Suppressor macrophage treated with lipopolysaccharide for 1 hour (primary cell): ENCODE measurements around the gene VWF.
"Not testable (repeated sequence)": the region's sequence is repeated elsewhere in the genome, so short reads cannot be mapped to it uniquely, and the experiment has no call there.

ENCODE experiments used
- DNase-seq, 3 donors: peaks; one replicate each; pipeline ENCODE4 v3.0.0-alpha.2; 2020 to 2022

Gene VWF

DNA sequence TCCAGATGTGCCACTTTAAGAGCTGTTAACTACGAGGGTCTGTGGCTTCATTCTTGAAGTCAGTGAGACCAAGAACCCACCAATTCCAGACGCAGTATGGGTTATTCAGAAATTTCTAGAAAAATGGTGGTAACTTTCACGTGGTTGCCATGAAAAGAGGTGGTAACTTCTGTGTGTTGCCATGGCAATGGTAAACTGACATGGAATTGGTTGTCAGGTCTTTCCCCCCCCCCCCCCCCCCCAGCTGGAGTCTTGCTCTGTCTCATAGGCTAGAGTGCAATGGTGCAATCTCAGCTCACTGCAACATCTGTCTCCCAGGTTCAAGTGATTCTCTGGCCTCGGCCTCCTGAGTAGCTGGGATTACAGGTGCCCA, 18.8 kb upstream of the VWF start:
- DNase-seq, result no peak

DNA sequence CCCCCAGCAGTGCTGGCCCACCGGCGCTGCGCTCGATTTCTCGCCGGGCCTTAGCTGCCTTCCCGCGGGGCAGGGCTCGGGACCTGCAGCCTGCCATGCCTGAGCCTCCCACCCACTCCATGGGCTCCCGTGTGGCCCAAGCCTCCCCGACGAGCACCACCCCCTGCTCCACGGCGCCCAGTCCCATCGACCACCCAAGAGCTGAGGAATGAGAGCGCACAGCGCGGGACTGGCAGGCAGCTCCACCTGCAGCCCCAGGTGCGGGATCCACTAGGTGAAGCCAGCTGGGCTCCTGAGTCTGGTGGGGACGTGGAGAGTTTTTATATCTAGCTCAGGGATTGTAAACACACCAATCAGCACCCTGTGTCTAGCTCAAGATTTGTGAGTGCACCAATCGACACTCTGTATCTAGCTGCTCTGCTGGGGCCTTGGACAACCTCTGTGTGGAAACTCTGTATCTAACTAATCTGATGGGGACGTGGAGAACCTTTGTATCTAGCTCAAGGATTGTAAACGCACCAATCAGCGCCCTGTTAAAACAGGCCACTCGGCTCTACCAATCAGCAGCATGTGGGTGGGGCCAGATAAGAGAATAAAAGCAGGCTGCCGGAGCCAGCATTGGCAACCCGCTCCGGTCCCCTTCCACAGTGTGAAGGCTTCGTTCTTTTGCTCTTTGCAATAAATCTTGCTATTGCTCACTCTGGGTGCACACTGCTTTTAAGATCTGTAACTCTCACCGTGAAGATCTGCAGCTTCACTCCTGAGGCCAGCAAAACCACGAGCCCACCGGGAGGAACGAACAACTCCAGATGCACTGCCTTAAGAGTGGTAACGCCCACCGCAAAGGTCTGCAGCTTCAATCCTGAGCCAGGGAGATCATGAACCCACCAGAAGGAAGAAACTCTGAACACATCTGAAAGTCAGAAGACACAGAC, 18.2 kb upstream of the VWF start:
- not testable (repeated sequence) for DNase-seq

GRCh38 chr12:6141731-6142367, 17.4 kb upstream of the VWF start:
- not testable (repeated sequence) for DNase-seq

- DNase-seq, result peak; percentile 92 to 99 (median 98)
These were observed 16.4 kb upstream of the VWF start for GRCh38 chr12:6140651-6141447.

DNA sequence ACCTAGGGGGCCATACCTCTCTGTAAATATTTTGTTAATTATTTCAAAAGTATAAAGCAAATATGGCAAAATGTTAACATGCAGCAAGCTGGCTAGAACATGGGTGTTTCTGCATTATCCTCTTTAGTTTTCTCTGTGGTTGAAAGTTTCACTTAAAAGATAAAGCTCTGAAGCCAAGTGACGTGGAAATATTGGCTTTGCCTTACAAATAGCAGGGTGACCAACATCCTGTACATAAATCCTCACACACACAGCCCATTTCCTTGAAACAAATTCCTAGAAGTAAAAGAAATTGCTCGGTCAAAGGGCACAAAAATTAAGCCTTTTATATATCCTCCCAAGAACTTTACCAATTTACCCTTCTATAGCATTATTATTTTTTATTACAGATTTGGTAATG, 10.6 kb upstream of the VWF start:
- DNase-seq, result peak in 1 of 3 donors; percentile 28

GRCh38 chr12:6133642-6134041, 9.2 kb upstream of the VWF start:
- no peak for DNase-seq

DNA sequence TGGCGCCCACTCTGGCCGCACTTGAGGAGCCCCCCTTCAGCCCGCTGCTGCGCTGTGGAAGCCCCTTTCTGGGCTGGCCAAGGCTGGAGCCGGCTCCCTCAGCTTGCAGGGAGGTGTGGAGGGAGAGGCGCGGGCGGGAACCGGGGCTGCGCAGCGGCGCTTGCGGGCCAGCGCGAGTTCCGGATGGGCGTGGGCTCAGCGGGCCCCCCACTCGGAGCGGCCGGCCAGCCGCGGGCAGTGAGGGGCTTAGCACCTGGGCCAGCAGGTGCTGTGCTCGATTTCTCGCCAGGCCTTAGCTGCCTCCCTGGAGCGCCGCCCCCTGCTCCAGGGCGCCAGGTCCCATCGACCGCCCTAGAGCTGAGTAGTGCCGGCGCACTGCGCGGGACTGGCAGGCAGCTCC, 8.0 kb upstream of the VWF start:
- DNase-seq, result no peak

DNA sequence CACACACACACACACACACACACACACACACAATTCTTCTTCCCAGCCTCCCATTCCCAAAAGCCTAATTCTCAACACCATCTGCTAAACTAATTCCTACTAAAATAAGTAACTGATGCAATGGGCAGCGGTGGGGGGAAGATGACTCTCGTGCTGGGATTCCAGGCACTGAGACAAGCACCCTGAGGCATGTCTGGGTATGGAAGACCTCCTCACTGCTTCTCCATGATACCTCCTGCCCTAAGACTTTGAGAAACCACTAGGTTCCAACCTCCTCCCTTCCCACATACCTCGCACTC, 789 bp upstream of the VWF start:
- no peak for DNase-seq

GRCh38 chr12:6123258-6123657, 1.2 kb downstream of the VWF start:
- no peak for DNase-seq

DNA sequence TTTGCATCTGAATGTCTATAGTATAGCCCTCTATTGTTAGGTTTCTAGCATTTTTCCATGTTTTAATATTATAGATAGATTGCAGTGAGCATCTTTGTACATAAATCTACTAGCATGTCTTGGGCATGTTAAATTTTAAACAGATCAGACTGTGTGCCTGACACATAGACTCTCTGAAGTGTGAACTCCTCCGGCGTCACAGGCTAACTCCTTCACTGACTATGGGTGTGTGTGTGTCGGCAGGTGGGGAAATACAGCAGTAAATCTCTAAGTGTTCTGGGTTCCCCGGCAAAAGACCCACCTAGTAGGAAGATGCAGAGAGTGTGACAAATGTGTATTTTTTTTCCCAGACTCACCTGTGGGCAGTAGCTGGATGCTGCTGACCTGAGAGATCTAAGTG, 2.3 kb downstream of the VWF start:
- DNase-seq, result no peak

GRCh38 chr12:6120796-6121473, 3.5 kb downstream of the VWF start:
- no peak for DNase-seq

DNA sequence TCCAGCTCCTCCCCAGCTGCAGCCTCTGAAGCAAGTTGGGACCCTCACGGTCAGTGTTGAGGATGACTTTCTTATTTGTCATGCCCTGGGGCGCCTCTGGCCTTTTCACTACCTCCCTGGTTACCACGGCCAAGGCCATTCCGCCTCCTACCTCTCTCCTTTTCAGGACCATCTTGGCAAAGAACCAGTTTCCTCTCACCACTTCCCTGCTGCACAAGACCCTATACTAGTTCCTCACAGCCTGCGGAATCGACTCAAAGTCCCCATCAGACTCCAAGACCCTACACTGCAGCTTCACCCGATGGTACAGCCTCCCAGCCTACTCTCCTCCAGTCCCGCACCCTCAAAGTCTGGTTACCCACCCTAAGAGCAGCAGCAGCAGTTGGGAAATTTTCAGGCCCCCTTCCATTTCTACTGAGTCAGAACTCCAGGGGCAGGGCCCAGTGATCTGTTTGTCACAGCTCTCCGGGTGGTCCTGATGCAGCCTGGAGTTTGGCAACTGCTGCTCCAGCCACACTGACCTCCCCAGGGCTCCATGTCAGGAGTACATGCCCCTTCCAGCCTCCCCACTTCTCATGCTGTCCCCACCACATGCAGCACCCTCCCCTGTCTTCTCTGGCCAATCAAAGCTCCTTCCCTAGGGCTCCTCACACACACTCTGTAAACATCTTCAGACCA, 5.4 kb downstream of the VWF start:
- no peak for DNase-seq

GRCh38 chr12:6116471-6117021, 7.9 kb downstream of the VWF start:
- no peak for DNase-seq

DNA sequence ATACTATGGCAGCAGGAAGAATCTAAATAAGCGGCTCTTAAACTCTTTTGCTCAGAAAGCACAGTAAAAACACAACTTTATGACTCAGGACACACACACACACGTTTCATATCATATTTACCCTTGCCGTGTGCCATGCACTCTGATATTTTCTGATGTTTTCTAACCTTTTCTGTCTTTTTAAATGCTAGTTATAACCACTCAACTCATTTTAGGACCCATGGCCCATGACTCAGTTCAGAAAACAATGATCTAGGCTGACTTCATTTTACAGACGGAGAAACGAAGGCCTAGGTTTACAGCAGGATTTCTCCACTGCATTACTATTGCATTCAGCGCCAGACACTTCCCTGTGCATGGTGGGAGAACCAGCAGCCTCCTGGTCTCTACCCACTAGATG, 9.1 kb downstream of the VWF start:
- no peak for DNase-seq

GRCh38 chr12:6114476-6114870, 10.0 kb downstream of the VWF start:
- DNase-seq, result no peak

DNA sequence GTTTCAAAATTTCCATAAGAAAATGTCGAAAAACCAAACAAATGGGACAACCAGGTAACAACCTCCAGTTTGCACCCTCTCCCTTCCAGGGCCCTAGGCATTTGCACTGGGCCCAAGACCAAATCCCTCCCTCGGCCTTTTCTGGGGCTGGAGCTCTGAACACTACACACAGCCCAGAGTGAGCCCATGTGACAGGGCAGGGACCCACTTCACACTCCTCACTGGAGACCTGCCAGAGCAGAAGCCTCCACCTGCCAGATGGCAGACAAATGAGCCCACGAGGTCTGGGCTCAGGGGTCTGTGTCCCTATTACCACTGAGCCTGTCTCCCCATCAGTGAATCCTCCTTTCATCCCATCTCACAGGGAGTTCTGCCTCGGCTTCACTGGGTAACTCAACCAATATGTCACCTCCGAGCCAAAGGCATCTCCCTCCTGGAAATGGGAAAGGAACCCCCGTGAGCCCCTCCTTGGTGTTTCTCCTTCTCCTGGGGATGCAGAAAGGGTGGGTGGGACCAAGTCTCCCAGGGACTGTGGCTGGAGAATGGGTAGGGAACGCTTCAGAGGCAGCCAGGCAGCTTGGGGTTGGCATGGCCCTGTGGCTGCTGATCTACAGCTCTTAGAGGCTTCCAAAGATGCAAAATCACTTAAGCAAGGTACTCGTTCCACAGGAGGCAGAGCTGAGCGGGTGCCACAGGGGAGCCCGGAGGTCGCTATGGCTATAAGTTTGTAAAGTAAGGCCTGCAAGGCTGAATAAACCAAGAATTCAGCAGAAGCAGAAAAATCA, 10.6 kb downstream of the VWF start:
- no peak for DNase-seq

DNA sequence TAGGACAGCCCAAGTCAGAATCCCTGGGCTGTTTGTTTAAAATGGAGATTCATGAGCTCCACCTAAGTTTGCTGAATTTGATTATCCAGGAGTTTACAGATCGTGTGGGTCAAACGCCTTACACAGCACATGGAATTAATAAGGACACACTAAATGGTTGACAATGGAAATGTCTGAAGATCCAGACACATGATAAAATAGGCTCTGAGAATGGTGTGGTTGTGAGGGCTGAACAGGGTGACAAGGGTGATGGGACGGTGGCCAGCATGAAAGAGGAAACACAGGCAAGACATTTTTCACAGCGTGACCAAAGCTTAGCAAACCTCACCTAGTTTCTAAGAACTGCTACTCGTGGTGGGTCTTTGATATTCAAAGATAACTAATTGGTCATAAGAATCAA, 12.5 kb downstream of the VWF start:
- DNase-seq, result peak in 1 of 3 donors; percentile 12

- DNase-seq, result no peak
These were observed 14.5 kb downstream of the VWF start for GRCh38 chr12:6110006-6110405.

GRCh38 chr12:6106218-6106617, 18.3 kb downstream of the VWF start:
- DNase-seq, result peak; percentile 15 to 55 (median 53)

- no peak for DNase-seq
These were observed 19.6 kb downstream of the VWF start for GRCh38 chr12:6104842-6105241.

DNA sequence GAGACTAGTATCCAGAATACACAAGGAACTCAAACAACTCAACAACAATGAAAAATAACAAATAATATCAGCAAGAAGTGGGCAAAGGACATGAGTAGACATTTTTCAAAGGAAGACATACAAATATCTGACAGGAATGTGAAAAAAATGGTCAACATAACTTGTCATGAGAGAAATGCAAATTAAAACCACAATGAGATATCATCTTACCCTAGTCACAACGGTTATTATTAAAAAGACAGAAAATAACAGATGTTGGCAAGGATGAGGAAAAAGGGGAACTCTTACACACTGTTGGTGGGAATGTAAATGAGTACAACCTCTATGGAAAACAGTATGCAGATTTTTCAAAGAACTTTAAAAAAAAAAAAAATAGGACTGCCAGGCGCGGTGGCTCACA, 20.4 kb downstream of the VWF start:
- peak in 1 of 3 donors; percentile 38 for DNase-seq
